GM12891 (cell line): ENCODE measurements around the gene WBP2NL.
A peak's percentile ranks its signal among the peaks of the same experiment; 100 is the strongest.

Experiments
- DNase-seq: peaks from one replicate; pipeline ENCODE4 v3.0.0; 2011; ENCODE audit warnings: low spot score; ENCODE audit not compliant: insufficient read length
- FAIRE-seq: peaks from 2 replicates; lab custom pipeline; 2011; peaks lifted over from hg19 to GRCh38; lab: Jason Lieb, UNC
- PAX5 ChIP-seq: IDR thresholded peaks from 2 replicates; pipeline ENCODE4 v1.6.1; 2011; ENCODE audit warnings: low read length, moderate library complexity, mild to moderate bottlenecking; ENCODE audit not compliant: insufficient read depth, severe bottlenecking
- POLR2A ChIP-seq: IDR thresholded peaks from 2 replicates; pipeline ENCODE4 v1.6.1; 2011; ENCODE audit warnings: low read depth, low read length, control low read depth
- POLR2AphosphoS5 ChIP-seq: IDR thresholded peaks from 2 replicates; pipeline ENCODE4 v1.6.1; 2011; ENCODE audit warnings: low read depth, low read length, control low read depth
- POU2F2 ChIP-seq: IDR thresholded peaks from 2 replicates; pipeline ENCODE4 v1.6.1; 2011; ENCODE audit warnings: low read depth, mild to moderate bottlenecking, control low read depth, low read length, moderate library complexity
- SPI1 ChIP-seq: IDR thresholded peaks from 2 replicates; pipeline ENCODE4 v1.6.1; 2011; ENCODE audit warnings: low read depth, low read length, control low read depth
- TAF1 ChIP-seq: IDR thresholded peaks from 2 replicates; pipeline ENCODE4 v1.6.1; 2011; ENCODE audit warnings: low read depth, low read length, control low read depth

WBP2NL gene

DNA sequence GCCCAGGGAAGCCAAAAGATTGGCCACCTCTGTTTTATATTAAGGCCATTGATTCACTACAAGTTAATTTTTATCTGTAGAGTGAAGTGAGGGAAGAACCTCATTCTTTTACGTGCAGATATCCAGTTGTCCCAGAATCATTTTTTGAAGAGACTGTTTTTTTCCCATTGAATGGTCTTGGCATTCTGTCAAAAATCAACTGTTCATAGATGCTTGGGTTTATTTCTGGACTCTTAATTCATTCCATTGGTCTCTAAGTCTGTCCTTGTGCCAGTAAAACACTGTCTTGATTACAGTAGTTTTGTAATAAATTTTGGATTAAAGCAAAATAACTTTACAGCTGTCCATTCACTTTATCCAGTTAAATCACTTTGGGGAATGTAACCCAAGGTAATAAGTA is 26.8 kb downstream of the WBP2NL start:
- FAIRE-seq (no peak), DNase-seq (no peak)
- TF ChIP-seq PAX5 (no peak), POLR2A (no peak), TAF1 (no peak), POU2F2 (no peak), SPI1 (no peak), POLR2AphosphoS5 (no peak)

DNA sequence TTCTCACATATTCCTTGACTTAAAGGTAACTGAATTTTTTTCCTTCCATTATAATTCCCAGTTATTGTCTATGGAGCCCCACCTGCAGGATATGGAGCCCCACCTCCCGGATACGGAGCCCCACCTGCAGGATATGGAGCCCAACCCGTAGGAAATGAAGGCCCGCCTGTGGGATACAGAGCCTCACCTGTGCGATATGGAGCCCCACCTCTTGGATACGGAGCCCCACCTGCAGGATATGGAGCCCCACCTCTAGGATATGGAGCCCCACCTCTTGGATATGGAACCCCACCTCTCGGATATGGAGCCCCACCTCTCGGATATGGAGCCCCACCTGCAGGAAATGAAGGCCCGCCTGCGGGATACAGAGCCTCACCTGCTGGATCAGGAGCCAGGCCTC is 28.1 kb downstream of the WBP2NL start:
- FAIRE-seq (no peak), DNase-seq (no peak)
- TF ChIP-seq POLR2AphosphoS5 (no peak), SPI1 (no peak), TAF1 (no peak)

DNA sequence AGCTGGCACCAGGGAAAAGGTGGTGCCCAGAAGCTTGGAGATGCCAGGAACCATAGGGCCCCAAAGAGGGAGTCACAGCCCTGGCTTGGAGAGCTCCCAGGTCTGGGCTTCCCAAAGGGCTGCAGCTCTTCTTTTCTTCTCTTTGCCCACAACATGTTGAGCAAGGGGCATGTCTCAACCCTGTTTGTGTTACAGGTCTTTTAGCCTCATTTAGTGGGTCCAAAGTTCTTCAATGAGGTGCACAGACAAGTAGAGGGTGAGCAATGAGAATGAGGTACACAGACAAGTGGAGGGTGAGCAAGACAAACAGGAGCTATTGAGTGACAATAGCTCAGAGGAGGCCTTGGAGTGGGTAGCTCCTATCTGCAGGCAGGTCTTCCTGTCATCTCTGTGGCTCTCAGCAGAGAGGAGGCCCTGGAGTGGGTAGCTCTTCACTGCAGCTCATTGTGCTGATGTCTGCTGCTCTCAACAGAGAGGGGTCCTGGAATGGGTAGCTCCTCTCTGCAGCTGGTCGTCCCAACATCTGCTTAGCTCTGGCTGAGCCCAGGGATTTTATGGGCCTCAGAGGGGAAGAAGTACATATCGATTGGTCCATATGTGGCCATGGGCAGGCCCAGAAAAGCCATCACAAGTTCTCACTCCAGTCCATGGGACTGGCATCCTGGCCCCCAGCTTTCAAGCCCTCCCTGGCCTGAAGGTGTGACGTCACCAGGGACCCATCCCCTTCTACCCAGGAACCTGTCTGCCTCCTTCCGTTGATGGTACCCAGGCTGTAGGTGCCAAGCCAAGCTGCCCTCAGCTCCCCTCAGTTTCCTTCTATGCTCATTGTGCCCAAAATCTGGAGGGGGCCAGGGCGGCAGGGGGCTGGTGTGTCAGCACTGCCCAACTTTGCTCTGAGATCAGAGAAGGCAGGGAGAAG is 34.9 kb downstream of the WBP2NL start:
- no peak for DNase-seq
- no peak for FAIRE-seq
- TF ChIP-seq POU2F2, result no peak
- TF ChIP-seq POLR2AphosphoS5, result no peak
- TF ChIP-seq SPI1, result no peak
- no peak for TF ChIP-seq PAX5
- TF ChIP-seq TAF1, result no peak
- no peak for TF ChIP-seq POLR2A

DNA sequence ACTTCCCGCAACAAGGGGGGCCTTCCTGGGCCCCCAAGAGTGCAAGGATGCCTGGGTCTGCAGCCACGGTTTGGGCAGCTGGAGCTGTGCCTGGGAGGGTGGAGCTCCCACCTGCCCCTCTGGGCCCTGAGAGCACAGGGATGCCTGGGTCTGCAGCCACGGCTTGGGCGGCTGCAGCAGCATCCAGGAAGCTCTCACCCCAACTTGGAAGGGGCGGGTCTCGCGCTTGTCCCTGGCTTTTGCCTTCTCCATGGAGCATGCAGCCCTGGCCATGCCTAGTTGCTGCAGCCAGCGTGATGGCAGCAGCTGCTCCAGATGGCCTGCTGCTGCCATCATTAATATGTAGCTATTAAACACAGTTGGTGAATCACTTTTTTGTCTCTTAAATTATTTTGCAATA is 36.7 kb downstream of the WBP2NL start:
- TF ChIP-seq TAF1, result no peak
- no peak for TF ChIP-seq POLR2A
- TF ChIP-seq PAX5, result no peak
- TF ChIP-seq POU2F2, result no peak
- TF ChIP-seq SPI1, result no peak
- TF ChIP-seq POLR2AphosphoS5, result no peak
- FAIRE-seq (no peak), DNase-seq (no peak)

DNA sequence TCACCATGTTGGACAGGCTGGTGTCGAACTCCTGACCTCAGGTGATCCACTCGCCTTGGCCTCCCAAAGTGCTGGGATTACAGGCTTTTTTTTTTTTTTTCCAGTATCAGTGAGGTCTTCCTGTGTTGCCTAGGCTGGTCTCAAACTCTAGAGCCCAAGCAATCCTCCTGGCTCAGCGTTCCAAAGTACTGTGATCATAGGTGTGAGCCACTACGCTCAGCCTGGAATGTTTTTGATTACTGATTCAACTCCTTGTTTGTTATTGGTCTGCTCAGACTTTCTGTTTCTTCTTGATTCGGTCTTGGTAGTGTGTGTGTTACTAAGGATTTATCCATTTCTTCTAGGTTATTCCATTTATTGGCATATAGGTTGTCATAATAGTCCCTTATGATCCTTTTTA is 40.7 kb downstream of the WBP2NL start:
- no peak for FAIRE-seq
- TF ChIP-seq POLR2A (no peak), POU2F2 (no peak), SPI1 (no peak), POLR2AphosphoS5 (no peak), TAF1 (no peak), PAX5 (no peak)
- DNase-seq, result no peak

DNA sequence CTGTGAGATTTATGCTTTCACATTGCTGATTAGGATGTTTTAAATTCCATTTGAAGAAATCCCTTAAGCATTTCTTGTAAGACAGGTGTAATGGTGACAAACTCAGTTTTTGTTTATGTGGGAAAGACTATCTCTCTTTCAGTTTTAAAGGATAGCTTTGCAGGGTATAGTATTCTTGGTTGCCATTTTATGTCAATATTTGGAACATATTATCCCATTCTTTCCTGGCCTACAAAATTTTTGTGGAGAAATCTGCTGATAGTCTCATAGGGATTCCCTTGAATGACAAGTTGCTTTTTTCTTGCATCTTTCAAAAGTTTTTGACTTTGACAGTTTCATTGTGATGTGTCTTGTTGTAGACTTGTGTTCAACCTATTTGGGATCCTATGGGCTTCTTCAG is 43.2 kb downstream of the WBP2NL start:
- FAIRE-seq (no peak), DNase-seq (no peak)
- TF ChIP-seq POLR2AphosphoS5, result no peak
- TF ChIP-seq POU2F2, result no peak
- no peak for TF ChIP-seq SPI1
- no peak for TF ChIP-seq POLR2A
- no peak for TF ChIP-seq PAX5
- TF ChIP-seq TAF1, result no peak

DNA sequence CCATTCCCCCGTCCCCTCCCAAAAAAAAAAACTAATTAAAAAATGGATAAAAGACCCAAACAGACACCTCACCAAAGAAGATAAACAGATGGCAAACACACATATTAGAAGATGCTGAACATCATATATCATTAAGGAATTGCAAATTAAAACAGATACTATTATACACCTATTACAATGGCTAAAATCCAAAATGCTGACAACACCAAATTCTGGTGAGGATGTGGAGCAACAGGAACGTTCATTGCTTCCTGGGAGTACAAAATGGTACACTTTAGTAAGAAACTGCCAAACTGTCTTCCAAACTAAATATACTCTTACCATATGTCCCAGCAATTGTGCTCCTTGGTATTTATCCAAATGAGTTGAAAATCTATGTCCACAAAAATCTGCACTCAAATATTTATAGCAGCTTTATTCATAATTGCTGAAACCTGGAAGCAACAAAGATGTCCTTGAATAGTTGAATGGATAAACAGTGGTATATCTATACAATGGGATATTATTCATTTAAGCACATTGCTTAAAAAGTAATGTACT is 52.1 kb downstream of the WBP2NL start:
- TF ChIP-seq POLR2A (no peak), POLR2AphosphoS5 (no peak), POU2F2 (no peak), SPI1 (no peak), PAX5 (no peak), TAF1 (no peak)
- no peak for DNase-seq
- no peak for FAIRE-seq

DNA sequence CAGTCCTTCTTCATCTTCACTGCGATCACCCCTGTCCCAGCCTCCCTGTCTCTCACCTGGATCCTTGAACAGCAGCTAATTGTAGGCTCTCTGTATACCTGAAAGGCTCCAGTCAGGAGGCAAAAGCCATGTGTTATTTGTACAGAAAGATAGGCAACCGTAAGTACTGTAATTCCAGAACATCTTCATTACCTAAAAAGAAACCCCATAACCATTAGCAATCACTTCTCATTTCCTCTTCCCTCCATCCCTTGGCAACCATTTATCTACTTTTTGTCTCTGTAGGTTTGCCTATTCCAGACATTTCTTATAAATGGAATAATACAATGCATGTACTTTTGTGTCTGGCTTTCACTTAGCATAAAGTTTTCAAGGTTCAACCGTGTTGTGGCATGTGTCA is 54.2 kb downstream of the WBP2NL start:
- DNase-seq (no peak), FAIRE-seq (no peak)
- TF ChIP-seq POLR2AphosphoS5 (no peak), TAF1 (no peak), PAX5 (no peak), SPI1 (peak; percentile 44; the same call in 1 of the 2 replicates), POU2F2 (no peak)

DNA sequence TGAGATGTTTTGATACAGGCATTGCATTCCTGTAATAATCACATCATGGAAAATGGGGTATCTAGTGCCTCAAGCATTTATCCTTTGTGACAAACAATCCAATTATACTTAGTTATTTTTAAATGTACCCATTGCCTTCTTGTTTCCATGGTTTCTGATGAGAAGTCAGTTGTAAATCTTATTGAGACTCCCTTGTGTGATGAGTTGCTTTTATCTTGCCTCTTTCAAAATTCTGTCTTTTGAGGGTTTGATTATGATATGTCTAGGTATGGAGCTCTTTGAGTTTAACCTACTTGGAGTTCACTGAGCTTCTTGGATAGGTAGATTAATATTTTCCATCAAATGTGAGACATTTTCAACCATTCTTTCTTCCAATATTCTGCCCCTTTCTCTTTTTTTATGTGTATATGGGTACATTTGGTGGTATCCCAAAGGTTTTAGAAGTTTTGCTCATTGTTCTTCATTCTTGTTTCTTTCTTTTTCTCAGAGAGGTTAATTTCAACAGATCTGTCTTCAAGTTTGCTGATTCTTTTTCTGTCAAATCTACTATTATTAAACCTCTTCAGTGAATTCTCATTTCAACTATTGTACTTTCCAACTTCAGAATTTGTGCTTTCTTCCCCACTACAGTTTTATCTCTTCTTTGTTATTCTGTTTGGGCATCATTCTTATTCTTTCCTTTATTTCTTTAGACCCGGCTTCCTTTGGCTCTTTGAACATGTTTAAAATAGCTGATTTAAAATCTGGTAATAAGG is 58.3 kb downstream of the WBP2NL start:
- no peak for DNase-seq
- FAIRE-seq, result no peak
- TF ChIP-seq SPI1 (no peak), POU2F2 (no peak), POLR2AphosphoS5 (no peak), PAX5 (no peak), POLR2A (no peak), TAF1 (no peak)
